Testis (tissue), 2 donors: ENCODE measurements around the gene KIFAP3.

Source experiments
- POLR2A ChIP-seq: fragments of 450-650 bp; IDR thresholded peaks from one replicate; pipeline ENCODE4 v1.6.1; 2017; ENCODE audit warnings: antibody characterized with exemption, mild to moderate bottlenecking, moderate library complexity
- TF ChIP-seq, protein P1 (sequence below), 3 experiments: fragments of 450-650 bp in 2 of 3; fragments of 200-600 bp in 1 of 3; sonication (generic) in 1 of 3; IDR thresholded peaks; one replicate each; pipeline ENCODE4 v1.5.1; 2016 to 2019; ENCODE audit warnings: antibody characterized with exemption in 3 of 3, mild to moderate bottlenecking in 2 of 3, moderate library complexity in 1 of 3

DNA sequence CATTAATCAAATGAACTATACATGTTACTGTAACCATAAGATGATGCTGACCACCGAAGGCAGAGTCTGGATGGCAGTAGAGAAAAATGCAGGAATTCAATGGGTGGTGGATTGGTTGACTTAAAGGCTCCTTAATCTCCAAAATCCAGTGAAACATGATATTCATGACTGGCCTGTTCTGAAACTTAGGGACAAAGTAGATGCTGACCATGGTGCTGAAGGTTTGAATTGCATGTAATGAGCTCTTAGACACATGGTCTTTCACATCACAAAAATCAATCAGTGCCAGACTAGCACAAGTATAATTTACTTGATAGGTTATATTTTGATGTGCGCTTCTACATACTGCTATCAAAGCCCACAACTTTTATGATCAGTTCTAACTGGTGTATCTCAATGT is 40.4 kb upstream of the KIFAP3 start:
- no peak for TF ChIP-seq POLR2A
- TF ChIP-seq, protein P1, sequence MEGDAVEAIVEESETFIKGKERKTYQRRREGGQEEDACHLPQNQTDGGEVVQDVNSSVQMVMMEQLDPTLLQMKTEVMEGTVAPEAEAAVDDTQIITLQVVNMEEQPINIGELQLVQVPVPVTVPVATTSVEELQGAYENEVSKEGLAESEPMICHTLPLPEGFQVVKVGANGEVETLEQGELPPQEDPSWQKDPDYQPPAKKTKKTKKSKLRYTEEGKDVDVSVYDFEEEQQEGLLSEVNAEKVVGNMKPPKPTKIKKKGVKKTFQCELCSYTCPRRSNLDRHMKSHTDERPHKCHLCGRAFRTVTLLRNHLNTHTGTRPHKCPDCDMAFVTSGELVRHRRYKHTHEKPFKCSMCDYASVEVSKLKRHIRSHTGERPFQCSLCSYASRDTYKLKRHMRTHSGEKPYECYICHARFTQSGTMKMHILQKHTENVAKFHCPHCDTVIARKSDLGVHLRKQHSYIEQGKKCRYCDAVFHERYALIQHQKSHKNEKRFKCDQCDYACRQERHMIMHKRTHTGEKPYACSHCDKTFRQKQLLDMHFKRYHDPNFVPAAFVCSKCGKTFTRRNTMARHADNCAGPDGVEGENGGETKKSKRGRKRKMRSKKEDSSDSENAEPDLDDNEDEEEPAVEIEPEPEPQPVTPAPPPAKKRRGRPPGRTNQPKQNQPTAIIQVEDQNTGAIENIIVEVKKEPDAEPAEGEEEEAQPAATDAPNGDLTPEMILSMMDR (IDR thresholded peaks at IDR 0.05), result no peak
